GM23338 (cell line): ENCODE measurements around the gene ARHGDIA. TPM values are rescaled to one million over a fixed set of nuclear protein-coding genes. Genes with fewer than 3 reads are reported as not detected.
A peak's percentile ranks its signal among the peaks of the same experiment; 100 is the strongest.

Source experiments
- ATAC-seq: fragments of 200-7000 bp; cut with Tn5 transposase; 3 replicates; pipeline ENCODE4 v1.9.1; 2020
- DNase-seq: peaks from one replicate; pipeline ENCODE4 v3.0.0-alpha.2; 2015; ENCODE audit warnings: low spot score
- H2AFZ ChIP-seq: fragments of 200-600 bp; sonication (generic); 2 replicates; pipeline ENCODE4 v1.8.0; 2016; ENCODE audit warnings: antibody characterized with exemption, mild to moderate bottlenecking, moderate library complexity
- H3F3A ChIP-seq: fragments of 200-600 bp; sonication (generic); replicated peaks from 2 replicates; pipeline ENCODE4 v1.8.0; 2017; ENCODE audit warnings: antibody characterized with exemption, mixed run types, low read depth
- H3K27ac ChIP-seq: fragments of 200-600 bp; sonication (generic); 2 replicates; pipeline ENCODE4 v1.6.1; 2016; ENCODE audit warnings: low read depth
- H3K27me3 ChIP-seq: fragments of 200-600 bp; sonication (generic); 2 replicates; pipeline ENCODE4 v1.8.0; 2016; ENCODE audit warnings: mild to moderate bottlenecking, mixed run types, moderate library complexity; ENCODE audit not compliant: insufficient read depth
- H3K36me3 ChIP-seq: fragments of 200-600 bp; sonication (generic); 2 replicates; pipeline ENCODE4 v1.8.0; 2016; ENCODE audit warnings: mild to moderate bottlenecking; ENCODE audit not compliant: insufficient read depth
- H3K4me1 ChIP-seq: fragments of 200-600 bp; sonication (generic); 2 replicates; pipeline ENCODE4 v1.8.0; 2016; ENCODE audit warnings: mild to moderate bottlenecking, moderate library complexity; ENCODE audit not compliant: insufficient read depth
- H3K4me2 ChIP-seq: fragments of 200-600 bp; sonication (generic); 2 replicates; pipeline ENCODE4 v1.7.1; 2017; ENCODE audit warnings: mixed run types
- H3K4me3 ChIP-seq: fragments of 200-600 bp; sonication (generic); 2 replicates; pipeline ENCODE4 v1.6.1; 2016; ENCODE audit warnings: mixed run types
- H3K79me2 ChIP-seq: fragments of 200-600 bp; sonication (generic); replicated peaks from 2 replicates; pipeline ENCODE4 v1.8.0; 2017; ENCODE audit warnings: mild to moderate bottlenecking; ENCODE audit not compliant: insufficient read depth
- H3K9me2 ChIP-seq: fragments of 200-600 bp; sonication (generic); 2 replicates; pipeline ENCODE4 v1.8.0; 2017; ENCODE audit not compliant: insufficient read depth
- H4K20me1 ChIP-seq: fragments of 200-600 bp; sonication (generic); replicated peaks from 2 replicates; pipeline ENCODE4 v1.8.0; 2017; ENCODE audit warnings: mild to moderate bottlenecking; ENCODE audit not compliant: insufficient read depth
- H3K27ac Mint-ChIP-seq: 2 replicates; pipeline ENCODE4 v1.8.0; 2020; ENCODE audit warnings: inconsistent platforms, mild to moderate bottlenecking, moderate library complexity, mixed read lengths
- H3K27me3 Mint-ChIP-seq: 3 replicates; pipeline ENCODE4 v1.8.0; 2022; ENCODE audit warnings: low read depth, mild to moderate bottlenecking, moderate library complexity, mixed read lengths, inconsistent platforms; ENCODE audit not compliant: insufficient read depth, poor library complexity
- H3K36me3 Mint-ChIP-seq: 3 replicates; pipeline ENCODE4 v1.8.0; 2021; ENCODE audit warnings: low read depth, mild to moderate bottlenecking, inconsistent platforms, moderate library complexity, mixed read lengths
- H3K4me1 Mint-ChIP-seq: 3 replicates; pipeline ENCODE4 v1.8.0; 2020; ENCODE audit warnings: mild to moderate bottlenecking, inconsistent platforms, mixed read lengths
- H3K4me3 Mint-ChIP-seq: 3 replicates; pipeline ENCODE4 v1.8.0; 2021; ENCODE audit warnings: moderate library complexity, mild to moderate bottlenecking, inconsistent platforms, mixed read lengths
- H3K9me3 Mint-ChIP-seq: 3 replicates; pipeline ENCODE4 v1.8.0; 2020; ENCODE audit warnings: moderate library complexity, mild to moderate bottlenecking, inconsistent platforms, mixed read lengths
- CREB1 ChIP-seq: fragments of 250-450 bp; sonication (Bioruptor Pico); IDR thresholded peaks from 2 replicates; pipeline ENCODE4 v1.5.0; 2020; ENCODE audit warnings: low read depth, mild to moderate bottlenecking, moderate library complexity
- CTCF ChIP-seq, 2 experiments: fragments of 200-600 bp in 1 of 2; sonication (generic) in 1 of 2; conservative IDR thresholded peaks; 2 replicates each; pipeline versions ENCODE4 v1.5.1 to v1.6.1; 2016 to 2017; ENCODE audit warnings: antibody characterized with exemption in 2 of 2, low read depth in 2 of 2, mild to moderate bottlenecking in 2 of 2, moderate library complexity in 1 of 2
- ETS1 ChIP-seq: IDR thresholded peaks from 2 replicates; pipeline ENCODE4 v1.6.1; 2016; ENCODE audit warnings: antibody characterized with exemption
- EZH2phosphoT487 ChIP-seq: fragments of 200-600 bp; sonication (generic); IDR thresholded peaks from one replicate; pipeline ENCODE4 v1.8.1; 2018; ENCODE audit warnings: antibody characterized with exemption; ENCODE audit not compliant: unreplicated experiment
- REST ChIP-seq: IDR thresholded peaks from one replicate; pipeline ENCODE4 v1.6.1; 2018; ENCODE audit warnings: antibody characterized with exemption; ENCODE audit not compliant: unreplicated experiment
- ZNF331 ChIP-seq: fragments of 250-450 bp; sonication (Bioruptor Pico); IDR thresholded peaks from 2 replicates; pipeline ENCODE4 v1.5.0; 2020; ENCODE audit warnings: low read depth, mild to moderate bottlenecking, moderate library complexity
- polyA plus RNA-seq: library from polyadenylated mRNA; unstranded; fragments of >200 nt; fragmentation: Nextera tagmentation; extraction: Ambion mirVana; gene quantifications from 2 replicates; pipeline ENCODE4 v1.2.1, GENCODE V29; 2016
- total RNA-seq: library from RNA; depleted of rRNA; stranded (reverse); fragments of >200 nt; shearing (Covaris generic); gene quantifications from 2 replicates; pipeline ENCODE4 v1.2.3, GENCODE V29; 2014

ARHGDIA gene
- total and polyA plus RNA-seq, 2 experiments from 2014 or later = 125 to 140 TPM

GRCh38 chr17:81866440-81867169 is 4.5 kb downstream of the ARHGDIA start:
- ATAC-seq (no peak), DNase-seq (no peak)
- Histone ChIP-seq H4K20me1 (peaks cover 28% of the 10 kb centered on the region), H3K4me1 (peaks cover 15% of the 10 kb centered on the region), H3K9me2 (no peaks in the 10 kb centered on the region), H3K79me2 (peaks cover 35% of the 10 kb centered on the region), H3K4me2 (no peak overlapping the region), H3K4me3 (no peak overlapping the region), H3K27me3 (no peaks in the 10 kb centered on the region), H3K36me3 (0 out of 2 replicates have a peak, but pooled peaks cover 6% of the 10 kb centered on the region), H2AFZ (no peak overlapping the region), H3F3A (peaks cover 65% of the 10 kb centered on the region), H3K27ac (peak overlapping the region; percentile 91; the same call in 1 of the 2 replicates)
- Mint-ChIP-seq H3K4me1 (peaks cover 31% of the 10 kb centered on the region), H3K27me3 (peaks cover 41% of the 10 kb centered on the region), H3K9me3 (no peaks in the 10 kb centered on the region; the same call in 2 of the 3 replicates), H3K36me3 (peaks cover 31% of the 10 kb centered on the region), H3K27ac (no peak overlapping the region), H3K4me3 (no peak overlapping the region)
- TF ChIP-seq CREB1 (CRISPR knock-in tag) = no peak
- TF ChIP-seq ZNF331 (CRISPR knock-in tag) = no peak
- no peak for TF ChIP-seq EZH2phosphoT487

GRCh38 chr17:81865733-81866439 is 5.3 kb downstream of the ARHGDIA start:
- Mint-ChIP-seq H3K4me1 (peaks cover 31% of the 10 kb centered on the region), H3K4me3 (no peak overlapping the region), H3K27ac (no peak overlapping the region), H3K27me3 (peaks cover 44% of the 10 kb centered on the region), H3K36me3 (peaks cover 35% of the 10 kb centered on the region), H3K9me3 (no peaks in the 10 kb centered on the region; the same call in 2 of the 3 replicates)
- Histone ChIP-seq H3K4me1 (peaks cover 15% of the 10 kb centered on the region), H3K36me3 (0 out of 2 replicates have a peak, but pooled peaks cover 6% of the 10 kb centered on the region), H3K4me2 (no peak overlapping the region), H3K9me2 (no peaks in the 10 kb centered on the region), H3K79me2 (peaks cover 38% of the 10 kb centered on the region), H3F3A (peaks cover 65% of the 10 kb centered on the region), H4K20me1 (peaks cover 30% of the 10 kb centered on the region), H2AFZ (no peak overlapping the region), H3K27ac (no peak overlapping the region), H3K27me3 (no peaks in the 10 kb centered on the region), H3K4me3 (no peak overlapping the region)
- TF ChIP-seq EZH2phosphoT487 (no peak), ETS1 (no peak), REST (no peak), CTCF (conservative IDR thresholded peaks at IDR 0.05; ENCODE audit: low read depth in 2 of 2) (no peak)
- DNase-seq (no peak), ATAC-seq (no peak)
